T-helper 9 cell (primary cell): ENCODE results near the gene PTPRN2.

Experiments used
- DNase-seq: peaks from one replicate; pipeline ENCODE4 v3.0.0-alpha.2; 2020

The PTPRN2 gene

DNA sequence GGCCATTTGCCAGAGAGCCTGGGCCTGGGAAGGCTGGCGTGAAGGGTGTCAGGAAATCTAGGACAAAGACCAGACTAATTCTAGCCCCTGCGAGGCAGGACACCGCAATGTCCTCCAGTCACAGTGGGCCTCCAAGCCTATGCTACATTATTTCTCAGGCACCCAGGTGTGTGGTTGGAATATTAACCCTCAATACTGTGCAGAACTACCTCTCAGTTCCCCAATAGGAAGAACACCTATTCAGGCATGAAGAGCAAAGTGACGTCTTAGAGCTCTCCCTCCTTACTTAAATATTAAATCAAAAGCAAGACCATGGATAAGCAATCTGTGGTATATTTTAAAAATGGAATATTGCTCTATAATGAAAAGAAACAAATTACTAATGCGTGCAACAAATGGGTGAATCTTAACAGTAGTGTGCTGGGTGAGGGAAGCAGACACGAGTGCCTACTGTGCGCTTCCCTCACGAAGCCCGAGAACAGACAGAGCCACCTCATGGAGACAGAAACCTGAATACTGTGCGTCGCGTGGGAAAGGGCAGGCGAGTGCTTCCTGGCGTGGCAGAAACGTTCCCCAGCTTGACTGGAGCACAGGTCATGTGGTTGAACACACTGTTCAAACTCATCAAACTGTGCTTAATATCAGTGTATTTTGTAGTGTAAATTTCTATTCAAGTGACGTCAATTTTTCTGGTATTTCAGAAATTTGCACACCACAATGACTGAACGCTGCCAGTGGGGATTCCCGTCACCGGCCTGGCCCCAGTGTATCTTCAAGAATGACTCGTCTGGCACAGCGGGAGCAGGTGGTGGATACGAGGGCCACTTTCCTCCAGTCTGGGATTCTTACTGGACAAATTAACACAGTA is 15.5 kb upstream of the PTPRN2 start:
- no peak for DNase-seq

DNA sequence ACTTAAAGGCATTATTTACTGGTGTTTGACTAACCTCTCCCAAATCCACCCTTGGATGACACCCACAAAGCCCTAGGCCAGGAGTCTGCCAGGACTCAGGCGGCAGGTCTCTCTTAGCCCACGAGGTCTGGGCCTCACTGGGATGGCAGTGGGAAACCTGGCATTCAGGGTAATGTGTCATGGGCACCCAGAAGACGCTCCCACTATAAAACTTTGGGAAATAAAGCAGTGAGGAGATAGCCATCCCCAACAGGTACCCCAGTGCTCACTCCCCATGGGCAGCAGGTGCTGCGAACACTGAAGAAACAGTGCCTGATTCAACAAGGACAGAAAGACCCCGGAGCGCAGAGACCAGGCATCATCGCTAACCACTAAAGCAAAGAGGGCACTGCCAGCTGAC is 14.4 kb upstream of the PTPRN2 start:
- no peak for DNase-seq

DNA sequence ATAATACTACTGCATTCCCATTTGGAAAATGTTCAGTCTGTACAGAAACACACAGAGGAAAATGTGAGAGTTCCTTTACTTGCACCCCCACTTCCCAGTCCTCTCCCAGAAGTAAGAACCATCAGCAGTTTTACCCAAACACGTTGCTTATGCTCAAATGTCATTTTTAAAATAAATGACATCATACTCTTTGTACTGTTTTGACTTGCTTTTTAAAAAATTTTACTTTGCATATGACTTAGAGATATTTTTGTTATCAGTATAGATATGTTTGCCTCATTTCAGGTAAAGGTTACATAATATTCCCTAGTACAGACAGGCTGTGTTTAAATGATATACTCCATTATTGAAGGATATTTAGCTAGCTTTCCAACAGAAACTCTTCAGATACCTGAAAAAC is 13.5 kb upstream of the PTPRN2 start:
- no peak for DNase-seq

DNA sequence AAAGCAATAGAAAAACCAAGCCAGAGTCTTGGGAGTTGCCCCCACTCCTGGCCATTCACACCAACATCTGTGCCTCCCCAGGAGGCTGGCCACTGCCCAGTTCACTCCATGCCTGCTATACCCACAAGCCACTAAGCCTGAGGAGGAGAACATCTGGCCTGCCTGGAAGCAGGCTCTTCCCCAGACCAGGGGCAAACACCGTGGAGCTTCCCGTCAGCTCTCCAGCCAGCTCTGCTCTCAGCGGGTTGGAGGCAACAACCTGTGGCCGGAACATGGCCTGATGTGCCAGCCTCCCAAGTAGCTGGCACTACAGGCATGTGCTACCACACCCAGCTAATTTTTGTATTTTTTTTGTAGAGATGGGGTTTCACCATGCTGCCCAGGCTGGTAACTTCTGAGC is 9.1 kb upstream of the PTPRN2 start:
- DNase-seq: no peak

DNA sequence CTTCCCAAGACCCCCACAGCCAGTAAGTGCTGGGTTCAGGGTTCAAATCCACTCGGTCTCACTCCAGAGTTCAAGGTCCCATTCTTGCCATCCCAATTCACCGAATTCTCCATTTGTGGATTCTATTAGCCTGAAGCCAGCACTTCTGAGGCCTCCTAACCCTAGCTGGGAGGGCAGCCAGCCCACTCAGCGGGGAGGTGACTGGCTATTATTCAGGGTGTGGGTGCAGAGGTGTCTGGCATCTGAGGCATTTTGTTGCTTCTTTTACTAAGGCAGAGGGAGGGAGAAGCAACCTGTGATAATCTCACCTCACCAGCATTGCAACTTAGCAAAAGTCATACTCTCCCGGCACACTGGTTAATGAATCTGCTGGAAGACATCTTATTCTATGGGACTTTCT is 8.7 kb upstream of the PTPRN2 start:
- no peak for DNase-seq

DNA sequence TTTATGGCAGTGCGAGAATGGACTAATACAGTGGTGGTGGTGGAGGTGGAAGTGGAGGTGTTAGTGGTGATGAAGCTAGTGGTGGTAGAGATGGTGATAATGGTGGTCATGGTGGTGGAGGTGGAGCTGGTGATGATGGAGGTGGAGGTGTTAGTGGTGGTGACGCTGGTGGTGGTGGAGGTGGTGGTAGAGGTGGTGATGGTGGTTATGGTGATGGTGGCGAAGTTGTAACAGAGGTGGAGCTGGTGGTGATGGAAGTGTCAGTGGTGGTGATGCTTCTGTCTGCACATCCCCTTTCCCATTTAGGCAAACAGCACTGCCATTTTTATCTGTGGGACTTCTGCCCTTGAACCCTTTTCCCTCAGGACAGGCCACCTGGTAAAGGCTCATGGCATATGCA is 7.4 kb upstream of the PTPRN2 start:
- no peak for DNase-seq

DNA sequence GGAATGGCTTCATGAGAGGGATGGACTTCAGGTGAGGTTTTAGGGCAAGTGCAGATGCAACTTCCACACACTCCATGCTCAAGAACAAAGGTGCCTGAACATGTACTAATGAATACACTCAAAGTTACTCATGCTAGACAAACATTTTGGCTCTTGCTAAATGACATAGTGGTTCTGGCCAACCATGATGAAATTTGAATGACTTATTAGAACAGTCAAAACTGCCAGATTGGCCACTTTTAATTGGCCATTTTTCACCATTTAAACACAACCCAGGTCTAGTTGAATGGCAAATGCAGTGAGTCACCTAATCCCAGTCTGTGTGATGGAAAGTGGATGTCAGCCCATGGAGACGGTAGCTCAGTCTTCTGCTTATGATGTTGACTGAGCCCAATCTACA is 4.9 kb upstream of the PTPRN2 start:
- no peak for DNase-seq

DNA sequence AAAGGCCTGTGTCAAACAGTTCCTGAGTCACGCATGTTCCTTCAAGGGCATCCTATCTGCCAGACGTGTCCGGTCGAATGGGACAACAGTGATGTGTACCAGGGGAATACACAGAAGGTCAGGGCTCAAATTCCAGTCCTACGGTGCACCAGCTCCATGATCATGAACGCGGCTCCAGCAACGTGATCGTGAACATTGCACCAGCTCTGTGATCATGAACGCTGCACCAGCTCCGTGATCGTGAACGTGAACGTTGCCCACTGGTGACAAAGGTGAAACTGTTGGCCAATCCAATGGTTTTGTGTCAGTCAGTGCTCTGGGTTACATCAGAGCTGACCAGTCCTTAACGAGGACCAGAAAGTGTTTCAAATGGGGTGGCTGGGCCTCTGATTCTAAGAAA is 4.3 kb upstream of the PTPRN2 start:
- no peak for DNase-seq

DNA sequence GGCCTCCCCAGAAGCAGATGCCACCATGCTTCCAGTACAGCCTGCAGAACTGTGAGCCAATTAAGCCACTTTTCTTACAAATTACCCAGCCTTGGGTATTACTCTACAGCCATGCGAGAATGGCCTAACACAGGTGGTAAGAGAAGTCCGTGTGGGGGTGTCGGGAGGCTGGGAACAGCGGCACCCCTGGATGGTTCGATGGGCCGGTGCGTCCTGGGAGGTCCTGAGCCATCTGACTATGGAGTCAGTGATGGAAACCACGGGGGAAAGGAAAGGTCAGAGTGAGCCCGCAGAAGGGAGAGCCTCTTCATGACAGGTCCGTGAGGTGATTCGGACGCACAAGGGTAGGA is 2.5 kb upstream of the PTPRN2 start:
- DNase-seq: no peak

DNA sequence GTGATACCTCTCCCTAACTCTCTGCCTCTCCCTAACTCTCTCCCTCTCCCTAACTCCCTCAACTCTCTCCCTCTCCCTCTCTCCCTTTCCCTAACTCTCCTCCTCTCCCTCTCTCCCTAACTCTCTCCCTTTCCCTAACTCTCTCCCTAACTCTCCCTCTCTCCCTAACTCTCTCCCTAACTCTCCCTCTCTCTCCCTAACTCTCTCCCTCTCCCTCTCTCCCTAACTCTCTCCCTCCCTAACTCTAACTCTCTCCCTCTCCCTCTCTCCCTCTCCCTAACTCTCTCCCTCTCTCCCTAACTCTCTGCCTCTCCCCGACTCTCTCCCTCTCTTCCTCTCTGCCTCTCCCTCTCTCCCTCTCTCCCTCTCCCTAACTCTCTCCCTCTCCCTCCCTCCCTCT is 2.0 kb upstream of the PTPRN2 start:
- DNase-seq: no peak

DNA sequence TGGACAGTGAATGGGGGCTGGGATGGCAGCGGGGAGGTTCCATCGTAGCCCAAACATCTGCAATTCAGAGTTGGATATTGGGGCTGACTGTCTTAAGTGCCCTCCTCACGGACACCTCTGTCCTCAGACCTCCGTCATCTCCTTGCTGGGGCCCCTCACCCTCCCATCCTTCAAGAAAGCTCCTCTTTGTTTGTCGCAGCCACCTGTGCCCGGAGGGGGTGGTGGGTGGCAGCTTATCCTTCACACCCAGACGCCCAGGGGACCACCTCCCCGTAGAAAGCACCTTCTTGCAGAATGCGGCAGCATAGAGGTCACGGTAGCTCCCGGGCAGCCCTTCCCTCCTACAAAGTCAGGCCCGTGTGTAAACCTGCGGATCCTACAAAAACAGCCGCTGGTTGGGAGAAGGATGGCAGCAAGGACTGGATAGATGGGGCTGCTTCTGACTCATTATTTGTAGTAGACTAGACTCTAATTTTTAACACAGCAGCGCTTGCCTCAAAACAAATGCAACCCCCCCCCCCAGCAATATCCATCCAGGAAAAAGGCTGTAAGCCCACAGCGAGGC is 1.3 kb upstream of the PTPRN2 start:
- no peak for DNase-seq

DNA sequence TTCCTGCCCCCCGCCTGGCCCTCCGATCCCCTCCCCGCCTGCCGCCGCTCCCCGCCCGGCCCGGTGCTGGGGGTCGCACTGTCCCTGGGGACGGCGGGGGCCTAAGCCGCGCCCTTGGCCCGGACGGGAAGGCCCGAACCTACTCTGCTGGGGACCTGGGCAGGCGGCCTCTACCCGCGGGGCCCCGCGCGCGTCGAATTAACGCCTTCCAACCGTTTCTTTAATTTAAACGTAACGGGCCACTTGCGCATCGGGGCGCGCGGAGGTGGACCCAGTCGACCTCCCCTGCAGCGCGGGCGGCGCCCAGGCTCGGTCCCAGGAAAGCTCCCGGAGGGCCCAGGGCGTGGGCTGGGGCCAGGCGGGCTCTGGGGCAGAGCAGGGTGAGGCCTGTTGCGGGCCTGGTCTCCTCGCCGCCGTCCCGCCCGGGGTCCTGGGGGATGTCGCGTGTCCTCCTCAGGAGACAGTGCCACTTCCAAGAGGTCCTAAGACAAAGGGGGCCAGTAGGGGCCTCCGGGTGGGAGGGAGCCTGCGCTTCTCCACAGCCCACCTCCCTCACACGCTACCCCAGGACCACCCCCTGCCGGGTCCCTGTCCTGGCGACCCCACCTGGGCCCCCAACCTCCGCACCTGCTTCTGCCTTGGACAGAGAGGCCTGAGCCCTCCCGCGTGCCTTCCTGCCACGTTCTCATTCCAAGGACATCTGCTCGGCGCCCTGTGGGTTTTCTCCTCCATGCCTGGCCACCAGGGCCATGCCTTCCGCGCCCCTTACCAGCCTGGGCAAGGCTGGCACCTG is 658 bp upstream of the PTPRN2 start:
- no peak for DNase-seq

DNA sequence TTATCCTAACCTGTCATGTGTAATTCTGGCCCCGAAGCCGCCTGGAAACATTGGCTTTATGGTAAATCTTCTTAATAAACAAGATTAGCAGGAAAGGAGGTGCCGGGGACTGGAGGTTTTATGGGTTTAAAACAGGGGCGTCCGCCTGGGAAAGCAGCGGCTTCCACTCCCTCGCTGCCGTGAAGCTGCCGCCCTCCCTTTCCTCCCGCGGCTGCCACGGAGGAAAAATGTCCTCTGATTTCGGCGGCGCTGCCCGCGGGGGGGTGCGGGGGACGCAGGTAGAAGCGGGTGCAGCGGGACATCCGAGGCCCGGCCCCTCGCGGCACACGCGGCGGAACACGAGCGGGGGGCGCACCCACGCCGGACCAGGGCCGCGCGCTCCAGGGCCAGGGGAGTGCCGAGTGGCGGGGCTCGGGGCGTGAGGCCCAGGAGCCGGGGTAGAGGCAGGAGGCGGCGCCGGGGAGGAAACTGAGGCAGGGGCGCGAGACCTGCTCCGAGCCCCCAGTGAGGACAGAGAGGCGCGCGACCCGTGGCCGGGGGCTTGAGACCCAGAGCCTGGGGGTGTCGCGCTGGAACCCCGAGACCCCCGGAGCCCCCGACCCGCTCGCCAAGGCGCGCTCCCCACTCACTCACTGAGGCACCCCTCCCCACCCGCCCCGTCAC is 993 bp downstream of the PTPRN2 start:
- DNase-seq: no peak

DNA sequence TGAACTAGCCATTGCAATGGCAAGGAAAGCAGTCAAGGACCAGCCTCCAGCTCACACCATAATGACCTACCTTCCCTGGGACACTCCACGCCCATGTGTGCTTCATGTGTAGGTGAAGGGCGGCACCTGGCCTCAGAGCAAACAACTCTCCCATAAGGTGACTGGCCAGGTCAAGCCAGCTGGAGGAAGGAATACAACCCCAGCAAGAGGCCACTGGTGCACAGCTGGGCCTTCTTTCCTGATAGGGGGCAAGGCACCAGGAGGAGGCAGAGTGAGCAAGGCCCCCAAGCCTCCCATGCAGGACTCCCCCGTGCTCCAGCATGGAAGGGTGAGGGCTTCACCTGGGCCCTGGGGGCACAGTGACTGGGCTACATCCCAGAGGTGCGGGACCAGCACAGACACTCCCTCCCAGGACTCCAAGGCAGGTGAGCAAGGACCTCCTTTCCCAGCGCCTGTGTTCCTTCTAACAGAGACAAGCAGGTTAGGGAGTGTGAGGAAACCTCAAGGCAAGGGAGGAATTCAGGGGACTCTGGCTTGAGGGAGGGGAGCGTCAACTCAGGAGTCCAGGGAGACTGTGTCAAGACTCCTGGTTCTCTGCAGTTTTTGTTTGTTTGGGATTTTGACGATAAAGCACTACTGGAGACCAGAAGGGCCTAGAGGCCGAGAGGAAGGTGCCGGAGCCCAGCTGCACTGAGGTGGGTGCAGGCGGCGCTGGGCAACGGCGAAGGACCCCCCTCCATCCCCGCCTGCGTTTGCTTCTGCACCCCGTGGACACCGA is 1.7 kb downstream of the PTPRN2 start:
- DNase-seq: no peak

DNA sequence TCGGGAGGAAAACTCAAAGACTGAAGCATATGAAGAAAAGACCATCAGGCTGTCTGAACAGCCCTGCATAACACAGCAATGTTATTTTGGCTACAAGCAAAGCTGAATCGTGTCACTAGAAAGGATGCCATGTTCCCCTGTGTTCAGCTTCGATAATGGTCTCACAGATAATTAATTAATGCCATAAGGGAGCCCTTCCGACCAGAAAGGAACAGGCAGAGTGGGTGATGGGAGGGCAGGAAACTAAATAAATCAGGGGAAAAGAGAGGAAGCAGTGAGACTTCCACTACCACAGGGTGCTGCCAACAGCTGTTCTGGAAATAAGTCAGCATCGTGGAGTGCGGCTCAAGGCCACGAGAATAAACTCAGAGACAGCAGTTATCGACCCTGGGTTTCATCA is 3.2 kb downstream of the PTPRN2 start:
- DNase-seq: no peak

DNA sequence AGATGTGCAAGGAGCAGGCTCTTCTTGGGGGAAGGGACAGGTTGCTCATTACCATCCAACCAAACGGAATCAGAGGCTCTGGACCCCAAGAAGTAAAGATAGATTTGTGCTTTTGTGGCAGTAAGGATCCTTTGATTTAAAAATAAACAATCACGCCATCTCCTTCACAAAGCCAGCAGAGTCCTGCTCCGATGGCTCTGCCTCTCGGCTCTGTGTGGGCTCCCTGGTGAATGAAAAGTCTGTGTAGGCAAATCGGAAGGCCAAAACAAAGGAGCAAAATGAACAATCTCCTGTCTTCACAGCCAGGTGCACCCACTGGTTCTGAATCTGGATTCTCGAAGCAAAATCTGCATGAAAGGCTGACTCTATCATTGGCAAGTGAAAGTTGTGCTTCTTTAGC is 3.8 kb downstream of the PTPRN2 start:
- DNase-seq: no peak

DNA sequence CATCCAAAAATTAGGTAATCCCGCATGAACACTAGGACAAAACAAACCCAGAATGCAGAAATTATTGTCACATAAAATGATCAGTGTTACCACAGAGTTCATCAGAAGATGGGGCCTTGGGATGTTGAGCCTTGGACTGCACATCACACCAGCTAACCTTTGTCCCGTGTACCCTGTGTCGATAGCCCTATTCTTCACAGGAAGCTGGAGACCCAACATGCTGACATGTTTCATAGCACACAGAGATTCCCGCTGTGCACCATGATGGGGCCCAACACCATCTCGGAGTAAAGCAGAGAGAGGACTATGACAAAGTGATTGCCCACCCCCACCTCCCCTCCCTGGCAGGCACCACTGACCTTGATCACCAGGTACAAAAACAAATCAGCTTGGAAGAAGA is 4.5 kb downstream of the PTPRN2 start:
- no peak for DNase-seq

DNA sequence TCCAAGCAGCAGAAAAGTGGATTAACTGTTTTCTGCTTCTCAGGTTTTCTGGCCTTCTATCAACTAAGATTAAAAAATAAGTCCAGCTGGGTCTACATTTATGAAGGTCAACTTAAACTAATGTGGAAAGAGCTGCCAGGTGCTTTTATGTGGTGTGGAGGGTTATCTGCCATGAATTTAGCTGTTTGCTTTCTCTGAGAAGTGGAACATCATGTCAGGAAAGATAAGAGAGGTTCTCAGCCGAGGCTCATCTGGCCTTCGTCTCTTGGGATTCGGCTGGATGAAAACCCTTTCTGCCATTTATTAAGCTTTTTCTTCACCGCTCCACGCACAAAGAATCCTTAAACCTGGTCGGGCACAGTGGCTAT is 5.5 kb downstream of the PTPRN2 start:
- DNase-seq: no peak

DNA sequence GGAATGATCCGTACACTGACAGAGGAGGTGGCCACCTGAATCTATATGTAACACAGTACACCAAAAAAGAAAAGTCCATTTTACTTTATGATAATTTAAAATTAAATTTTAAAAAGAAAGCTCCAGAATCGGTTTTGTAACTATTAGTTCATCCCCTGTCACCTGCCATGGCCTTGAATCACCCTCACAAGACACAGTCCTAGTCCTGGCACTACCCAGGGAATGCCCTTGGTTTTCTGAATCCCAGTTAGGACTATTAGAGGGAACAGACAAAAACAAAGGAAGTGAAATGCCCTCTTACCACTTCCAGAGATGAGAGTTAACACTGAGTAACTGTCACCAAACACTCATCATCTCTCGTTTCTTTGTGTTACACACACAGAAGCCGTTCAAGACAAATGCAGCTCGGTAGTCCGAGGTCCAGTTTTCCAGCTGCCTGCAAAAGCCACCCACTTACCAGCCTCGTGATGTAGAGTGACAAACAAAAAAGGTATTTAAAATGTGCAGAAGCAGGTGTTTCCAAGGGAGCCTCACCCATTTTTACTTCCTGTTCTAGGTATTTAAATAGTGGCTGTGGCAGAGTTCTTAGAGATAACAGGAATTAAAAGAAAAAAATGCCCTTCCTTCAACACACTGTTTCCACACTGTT is 6.1 kb downstream of the PTPRN2 start:
- DNase-seq: no peak

DNA sequence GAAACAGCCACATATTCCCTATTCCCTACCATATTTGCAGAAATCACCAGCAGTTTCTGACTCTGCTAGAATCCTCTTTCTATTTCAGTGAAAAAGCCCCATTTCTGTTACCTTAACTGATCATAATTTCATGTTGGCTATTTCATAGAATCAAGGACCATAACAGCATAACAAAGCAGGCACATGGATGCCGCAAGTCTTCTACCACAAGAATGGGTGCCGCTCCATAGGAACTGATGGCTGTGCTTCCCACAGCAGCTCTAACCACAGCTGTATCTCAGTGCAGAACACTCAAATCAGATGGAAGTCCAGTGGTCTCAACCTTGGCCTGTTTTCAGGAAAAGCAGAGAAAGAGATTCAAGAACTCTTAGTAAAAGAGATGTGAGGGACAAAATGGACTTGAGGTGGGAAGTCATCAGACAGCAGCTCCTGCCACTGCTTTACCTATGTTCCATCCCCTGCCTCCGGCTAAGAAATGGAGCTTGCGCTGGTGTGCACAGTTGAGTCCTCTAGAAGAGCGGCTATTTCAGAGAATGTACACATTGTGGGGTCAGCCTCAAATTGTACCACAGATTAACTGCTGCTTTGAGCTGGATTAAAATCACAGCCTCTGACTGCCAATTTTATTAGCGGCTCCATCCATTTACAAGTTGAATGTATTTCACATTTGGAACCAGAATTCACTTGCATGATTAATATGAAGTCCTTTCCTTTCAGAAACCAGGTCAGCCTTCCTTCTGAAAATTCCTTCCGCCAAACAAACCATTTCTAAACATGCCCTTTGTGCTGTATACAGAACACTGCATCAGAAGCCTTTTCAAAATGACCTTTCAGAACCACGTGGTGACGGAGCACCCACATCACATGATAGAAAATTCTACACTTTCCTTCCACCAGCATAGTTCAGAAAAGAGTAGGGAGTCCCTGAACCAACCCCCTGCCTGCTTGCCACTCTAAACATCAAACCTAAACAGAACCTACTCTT is 7.7 kb downstream of the PTPRN2 start:
- no peak for DNase-seq
